ENCODE results near the gene MAGI3. TPM values are rescaled to one million over a fixed set of nuclear protein-coding genes. Genes with fewer than 3 reads are reported as not detected.

Gene MAGI3
- total and polyA plus RNA-seq, 3 donors from 2014 or later, result 15.8 to 18.9 (median 18.8) TPM

DNA sequence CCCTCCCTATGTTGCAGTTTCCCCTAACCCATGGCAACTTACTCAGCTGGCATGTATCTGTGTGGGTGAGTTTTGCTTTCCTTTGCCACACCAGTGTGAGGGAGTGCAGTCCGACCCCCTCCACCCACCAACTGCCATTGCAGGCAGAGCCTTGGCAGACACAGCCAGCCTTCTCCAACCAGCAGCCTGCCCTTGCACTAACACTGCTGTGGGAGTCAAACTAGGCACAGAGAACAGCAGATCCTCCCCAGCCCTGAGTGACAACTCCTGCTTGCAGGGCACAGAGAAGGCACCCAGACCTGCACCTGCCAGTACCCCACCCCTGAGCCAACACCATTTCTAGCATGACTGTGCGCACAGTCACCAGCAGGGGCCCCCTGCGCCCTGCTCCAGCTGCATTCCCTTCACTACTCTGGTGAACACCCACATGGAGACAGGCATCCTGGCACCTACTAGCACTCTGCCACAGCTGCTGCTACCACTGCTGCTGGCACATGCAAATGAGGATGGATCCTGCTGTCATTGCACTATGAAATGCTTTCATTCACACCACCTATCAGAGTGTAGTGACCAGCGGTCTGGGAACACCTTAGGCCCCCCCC is 98.4 kb downstream of the MAGI3 start:
- WGBS, 2 donors, result 76 to 79% methylated on average over 4 of the region's 4 CpGs

DNA sequence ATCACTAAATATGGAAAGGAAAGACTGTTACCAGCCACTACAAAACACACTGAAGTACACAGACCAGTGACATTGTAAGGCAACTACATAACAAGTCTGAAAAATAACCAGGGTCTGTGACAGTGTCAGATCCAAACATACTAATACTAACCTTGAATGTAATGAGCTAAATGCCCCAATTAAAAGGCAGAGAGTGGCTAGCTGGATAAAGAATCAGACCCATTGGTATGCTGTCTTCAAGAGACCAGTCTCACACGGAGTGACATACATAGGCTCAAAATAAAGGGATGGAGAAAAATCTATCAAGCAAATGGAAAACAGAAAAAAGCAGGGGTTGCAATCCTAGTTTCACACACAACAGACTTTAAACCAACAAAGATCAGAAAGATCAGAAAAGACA is 100.1 kb downstream of the MAGI3 start:
- Histone ChIP-seq H3K4me3 (no peak overlapping the region), H3K9me3 (no peaks in the 10 kb centered on the region), H3K4me1 (no peaks in the 10 kb centered on the region), H3K27ac (no peak overlapping the region), H3K27me3 (no peaks in the 10 kb centered on the region), H3K36me3 (ENCODE audit: low read depth, missing control alignments) (no peaks in the 10 kb centered on the region)
- intact Hi-C loops (cut with DNase I; ENCODE audit: low total_unique reads), result no loop called here
- 91 to 100% methylated on average over 1 of the region's 1 CpG for WGBS, 2 donors
- DNase-seq, result no peak
- no peak for TF ChIP-seq POLR2A (IDR thresholded peaks at IDR 0.05)
- TF ChIP-seq, protein P1, sequence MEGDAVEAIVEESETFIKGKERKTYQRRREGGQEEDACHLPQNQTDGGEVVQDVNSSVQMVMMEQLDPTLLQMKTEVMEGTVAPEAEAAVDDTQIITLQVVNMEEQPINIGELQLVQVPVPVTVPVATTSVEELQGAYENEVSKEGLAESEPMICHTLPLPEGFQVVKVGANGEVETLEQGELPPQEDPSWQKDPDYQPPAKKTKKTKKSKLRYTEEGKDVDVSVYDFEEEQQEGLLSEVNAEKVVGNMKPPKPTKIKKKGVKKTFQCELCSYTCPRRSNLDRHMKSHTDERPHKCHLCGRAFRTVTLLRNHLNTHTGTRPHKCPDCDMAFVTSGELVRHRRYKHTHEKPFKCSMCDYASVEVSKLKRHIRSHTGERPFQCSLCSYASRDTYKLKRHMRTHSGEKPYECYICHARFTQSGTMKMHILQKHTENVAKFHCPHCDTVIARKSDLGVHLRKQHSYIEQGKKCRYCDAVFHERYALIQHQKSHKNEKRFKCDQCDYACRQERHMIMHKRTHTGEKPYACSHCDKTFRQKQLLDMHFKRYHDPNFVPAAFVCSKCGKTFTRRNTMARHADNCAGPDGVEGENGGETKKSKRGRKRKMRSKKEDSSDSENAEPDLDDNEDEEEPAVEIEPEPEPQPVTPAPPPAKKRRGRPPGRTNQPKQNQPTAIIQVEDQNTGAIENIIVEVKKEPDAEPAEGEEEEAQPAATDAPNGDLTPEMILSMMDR (IDR thresholded peaks at IDR 0.05), result no peak

More for the DNA sequence above, 98.4 kb downstream of the MAGI3 start:
- no peaks in the 10 kb centered on the region for H3K4me1 ChIP-seq
- H3K4me3 ChIP-seq, result no peak overlapping the region
- no peaks in the 10 kb centered on the region for H3K9me3 ChIP-seq
- intact Hi-C loops (cut with DNase I; ENCODE audit: low total_unique reads), result no loop called here
- TF ChIP-seq POLR2A (IDR thresholded peaks at IDR 0.05), result no peak
- TF ChIP-seq, protein P1 (IDR thresholded peaks at IDR 0.05), result no peak
- no peaks in the 10 kb centered on the region for H3K36me3 ChIP-seq (ENCODE audit: low read depth, missing control alignments)
- H3K27me3 ChIP-seq, result no peaks in the 10 kb centered on the region
- no peak overlapping the region for H3K27ac ChIP-seq
- DNase-seq, result no peak

DNA sequence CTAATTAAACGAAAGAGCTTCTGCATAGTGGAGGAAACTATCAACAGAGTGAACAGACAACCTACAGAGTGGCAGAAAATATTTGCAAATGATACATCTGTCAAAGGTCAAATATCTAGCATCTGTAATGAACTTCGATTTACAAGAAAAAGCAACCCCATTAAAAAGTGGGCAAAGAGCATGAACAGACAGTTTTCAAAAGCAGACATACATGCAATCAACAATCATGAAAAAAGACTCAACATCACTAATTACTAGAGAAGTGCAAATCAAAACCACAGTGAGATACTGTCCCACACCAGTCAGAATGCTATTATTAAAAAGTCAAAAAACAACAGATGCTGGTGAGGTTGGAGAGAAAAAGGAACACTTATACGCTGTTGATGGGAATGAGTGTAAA is 103.2 kb downstream of the MAGI3 start:
- TF ChIP-seq POLR2A (IDR thresholded peaks at IDR 0.05), result no peak
- TF ChIP-seq, protein P1 (IDR thresholded peaks at IDR 0.05), result no peak
- Histone ChIP-seq H3K9me3 (no peaks in the 10 kb centered on the region), H3K27ac (no peak overlapping the region), H3K4me1 (no peaks in the 10 kb centered on the region), H3K27me3 (no peaks in the 10 kb centered on the region), H3K36me3 (ENCODE audit: low read depth, missing control alignments) (no peaks in the 10 kb centered on the region), H3K4me3 (no peak overlapping the region)
- intact Hi-C loops (cut with DNase I; ENCODE audit: low total_unique reads), result no loop called here
- 77 to 90% methylated on average over 3 of the region's 3 CpGs for WGBS, 2 donors
- DNase-seq, result no peak

DNA sequence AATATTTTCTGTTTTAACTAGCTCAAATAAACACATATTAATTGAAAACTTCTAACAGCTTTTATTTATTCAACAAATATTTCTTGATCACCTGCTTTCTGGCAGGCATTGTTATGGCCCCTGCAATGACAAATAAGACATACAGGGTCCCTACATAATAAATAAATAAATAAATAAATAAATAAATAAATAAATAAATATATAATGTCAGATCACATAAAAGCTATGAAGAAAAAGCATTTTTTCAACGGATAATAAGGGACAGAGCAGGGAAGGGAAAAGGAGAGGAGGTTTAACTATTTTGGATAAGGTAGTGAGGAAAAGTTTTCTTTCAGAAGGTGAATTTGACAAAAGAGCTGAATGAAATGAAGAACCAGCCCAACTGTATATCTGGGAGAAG is 115.0 kb downstream of the MAGI3 start:
- no peaks in the 10 kb centered on the region for H3K36me3 ChIP-seq (ENCODE audit: low read depth, missing control alignments)
- H3K9me3 ChIP-seq, result no peaks in the 10 kb centered on the region
- 74 to 87% methylated on average over 1 of the region's 1 CpG for WGBS, 2 donors
- H3K27me3 ChIP-seq, result no peaks in the 10 kb centered on the region
- no peaks in the 10 kb centered on the region for H3K4me1 ChIP-seq
- no peak for DNase-seq
- no peak overlapping the region for H3K27ac ChIP-seq
- H3K4me3 ChIP-seq, result no peak overlapping the region
- intact Hi-C loops (cut with DNase I; ENCODE audit: low total_unique reads), result no loop called here
- TF ChIP-seq, protein P1 (IDR thresholded peaks at IDR 0.05), result no peak
- TF ChIP-seq POLR2A (IDR thresholded peaks at IDR 0.05), result no peak

DNA sequence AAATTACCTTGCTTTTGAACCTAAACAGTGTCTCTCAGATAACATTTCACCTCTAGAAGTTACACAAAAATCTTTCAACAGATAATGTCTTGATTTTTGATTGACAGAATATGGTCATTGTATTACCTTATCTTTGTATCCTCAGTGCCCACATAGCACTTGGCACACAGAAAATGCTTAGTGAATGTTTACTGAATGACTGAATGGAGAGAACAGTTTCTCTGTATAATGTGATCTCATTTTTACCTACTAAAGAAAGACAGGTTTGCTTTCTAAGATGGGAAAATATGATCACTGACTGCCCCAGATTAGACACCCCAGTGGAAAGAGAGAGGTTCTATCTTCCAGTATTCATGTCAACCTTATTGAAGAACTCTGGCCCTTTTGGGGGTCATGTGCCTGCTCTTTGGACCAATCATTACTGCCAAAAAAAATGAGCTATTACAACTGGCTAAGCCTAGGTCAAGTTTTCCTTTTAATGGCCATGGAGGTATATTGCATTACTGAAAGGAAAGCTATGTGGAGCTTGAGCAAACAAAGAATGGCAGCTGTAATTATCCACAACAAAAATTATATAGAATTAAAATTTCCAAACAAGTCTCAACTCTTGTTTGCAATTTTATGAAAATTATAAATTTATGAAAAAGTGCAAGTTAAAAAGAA is 117.4 kb downstream of the MAGI3 start:
- Histone ChIP-seq H3K4me1 (no peaks in the 10 kb centered on the region), H3K27ac (no peak overlapping the region), H3K27me3 (no peaks in the 10 kb centered on the region), H3K4me3 (no peak overlapping the region), H3K9me3 (no peaks in the 10 kb centered on the region), H3K36me3 (ENCODE audit: low read depth, missing control alignments) (no peaks in the 10 kb centered on the region)
- no peak for TF ChIP-seq POLR2A (IDR thresholded peaks at IDR 0.05)
- TF ChIP-seq, protein P1 (IDR thresholded peaks at IDR 0.05), result no peak
- intact Hi-C loops (cut with DNase I; ENCODE audit: low total_unique reads), result no loop called here
- DNase-seq, result no peak
